DOHH2 (cell line): Measurements from ENCODE around the gene FOXP4.

Experiments used
- H3F3A ChIP-seq: fragments of 200-600 bp; sonication (generic), shearing (Covaris generic); 2 replicates; pipeline ENCODE4 v1.6.0; 2016; ENCODE audit warnings: antibody characterized with exemption, mild to moderate bottlenecking; ENCODE audit not compliant: control insufficient read depth, insufficient read depth
- H3K27ac ChIP-seq: fragments of 200-600 bp; sonication (generic); 2 replicates; pipeline ENCODE4 v1.5.1; 2014; ENCODE audit warnings: low read depth, mild to moderate bottlenecking, low read length, moderate library complexity
- H3K27me3 ChIP-seq: fragments of 200-600 bp; sonication (generic); 2 replicates; pipeline ENCODE4 v1.6.1; 2014; ENCODE audit warnings: mild to moderate bottlenecking, low read length, mixed read lengths; ENCODE audit not compliant: control insufficient read depth
- H3K36me3 ChIP-seq: fragments of 200-600 bp; sonication (generic); 2 replicates; pipeline ENCODE4 v1.6.1; 2014; ENCODE audit warnings: mild to moderate bottlenecking, low read length, moderate library complexity, mixed read lengths; ENCODE audit not compliant: control insufficient read depth
- H3K4me1 ChIP-seq: fragments of 200-600 bp; sonication (generic); 2 replicates; pipeline ENCODE4 v1.6.1; 2014; ENCODE audit warnings: mild to moderate bottlenecking, low read length, mixed read lengths; ENCODE audit not compliant: control insufficient read depth
- H3K4me2 ChIP-seq: fragments of 200-600 bp; sonication (generic); 2 replicates; pipeline ENCODE4 v1.6.0; 2014; ENCODE audit warnings: mild to moderate bottlenecking, low read length, moderate library complexity
- H3K4me3 ChIP-seq: fragments of 200-600 bp; sonication (generic); 2 replicates; pipeline ENCODE4 v1.5.1; 2014; ENCODE audit warnings: mild to moderate bottlenecking, low read length, mixed read lengths
- H3K79me2 ChIP-seq: fragments of 200-600 bp; sonication (generic); 2 replicates; pipeline ENCODE4 v1.6.1; 2014; ENCODE audit warnings: mild to moderate bottlenecking, low read length, mixed read lengths; ENCODE audit not compliant: control insufficient read depth
- H3K9me2 ChIP-seq: fragments of 200-600 bp; sonication (generic); replicated peaks from 2 replicates; pipeline ENCODE4 v1.6.1; 2014; ENCODE audit warnings: mild to moderate bottlenecking, low read length, mixed read lengths; ENCODE audit not compliant: control insufficient read depth
- H3K9me3 ChIP-seq: fragments of 200-600 bp; sonication (generic); 2 replicates; pipeline ENCODE4 v1.6.1; 2014; ENCODE audit warnings: antibody characterized with exemption, low read length, mixed read lengths; ENCODE audit not compliant: control insufficient read depth, insufficient read depth
- H4K20me1 ChIP-seq: fragments of 200-600 bp; sonication (generic); 2 replicates; pipeline ENCODE4 v1.6.0; 2014; ENCODE audit warnings: low read depth, mild to moderate bottlenecking, antibody characterized with exemption, low read length, moderate library complexity; ENCODE audit not compliant: control insufficient read depth, insufficient read depth
- EZH2phosphoT487 ChIP-seq: fragments of 200-600 bp; sonication (generic); IDR thresholded peaks from 2 replicates; pipeline ENCODE4 v1.6.1; 2017; ENCODE audit warnings: borderline replicate concordance, mild to moderate bottlenecking, antibody characterized with exemption, low read length, moderate library complexity, mixed read lengths
- TF ChIP-seq, protein P1 (sequence below): fragments of 200-600 bp; sonication (generic); IDR thresholded peaks from one replicate; pipeline ENCODE4 v1.5.1; 2014; ENCODE audit warnings: antibody characterized with exemption, mild to moderate bottlenecking, low read depth, low read length; ENCODE audit not compliant: poor library complexity, severe bottlenecking

The FOXP4 gene

DNA sequence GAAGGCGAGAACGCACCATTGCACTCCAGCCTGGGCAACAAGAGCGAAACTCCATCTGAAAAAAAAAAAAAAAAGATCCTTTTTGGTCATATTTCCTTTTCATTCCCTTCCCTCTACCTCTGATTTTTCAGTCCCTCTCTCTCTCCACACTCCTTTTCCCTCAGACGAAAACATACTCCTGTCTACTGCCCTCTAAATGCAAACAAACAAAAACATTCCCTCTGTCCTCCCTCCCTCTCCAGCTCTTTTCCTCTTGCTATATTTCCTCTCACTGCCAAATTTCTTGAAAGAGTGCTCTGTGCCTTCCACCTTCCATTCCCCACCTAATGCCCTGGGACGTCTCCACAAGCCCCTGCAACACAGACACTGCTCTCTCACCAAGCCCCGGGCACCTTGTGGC is 77.1 kb downstream of the FOXP4 start:
- Histone ChIP-seq H3K79me2 (no peaks in the 10 kb centered on the region), H4K20me1 (no peaks in the 10 kb centered on the region), H3K4me2 (no peak overlapping the region), H3K36me3 (no peaks in the 10 kb centered on the region), H3K9me3 (no peaks in the 10 kb centered on the region), H3F3A (no peaks in the 10 kb centered on the region), H3K27ac (no peak overlapping the region), H3K4me1 (peaks cover 10% of the 10 kb centered on the region), H3K4me3 (no peak overlapping the region), H3K27me3 (peaks cover 30% of the 10 kb centered on the region), H3K9me2 (no peaks in the 10 kb centered on the region)
- TF ChIP-seq, protein P1, sequence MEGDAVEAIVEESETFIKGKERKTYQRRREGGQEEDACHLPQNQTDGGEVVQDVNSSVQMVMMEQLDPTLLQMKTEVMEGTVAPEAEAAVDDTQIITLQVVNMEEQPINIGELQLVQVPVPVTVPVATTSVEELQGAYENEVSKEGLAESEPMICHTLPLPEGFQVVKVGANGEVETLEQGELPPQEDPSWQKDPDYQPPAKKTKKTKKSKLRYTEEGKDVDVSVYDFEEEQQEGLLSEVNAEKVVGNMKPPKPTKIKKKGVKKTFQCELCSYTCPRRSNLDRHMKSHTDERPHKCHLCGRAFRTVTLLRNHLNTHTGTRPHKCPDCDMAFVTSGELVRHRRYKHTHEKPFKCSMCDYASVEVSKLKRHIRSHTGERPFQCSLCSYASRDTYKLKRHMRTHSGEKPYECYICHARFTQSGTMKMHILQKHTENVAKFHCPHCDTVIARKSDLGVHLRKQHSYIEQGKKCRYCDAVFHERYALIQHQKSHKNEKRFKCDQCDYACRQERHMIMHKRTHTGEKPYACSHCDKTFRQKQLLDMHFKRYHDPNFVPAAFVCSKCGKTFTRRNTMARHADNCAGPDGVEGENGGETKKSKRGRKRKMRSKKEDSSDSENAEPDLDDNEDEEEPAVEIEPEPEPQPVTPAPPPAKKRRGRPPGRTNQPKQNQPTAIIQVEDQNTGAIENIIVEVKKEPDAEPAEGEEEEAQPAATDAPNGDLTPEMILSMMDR: no peak
- TF ChIP-seq EZH2phosphoT487: no peak

DNA sequence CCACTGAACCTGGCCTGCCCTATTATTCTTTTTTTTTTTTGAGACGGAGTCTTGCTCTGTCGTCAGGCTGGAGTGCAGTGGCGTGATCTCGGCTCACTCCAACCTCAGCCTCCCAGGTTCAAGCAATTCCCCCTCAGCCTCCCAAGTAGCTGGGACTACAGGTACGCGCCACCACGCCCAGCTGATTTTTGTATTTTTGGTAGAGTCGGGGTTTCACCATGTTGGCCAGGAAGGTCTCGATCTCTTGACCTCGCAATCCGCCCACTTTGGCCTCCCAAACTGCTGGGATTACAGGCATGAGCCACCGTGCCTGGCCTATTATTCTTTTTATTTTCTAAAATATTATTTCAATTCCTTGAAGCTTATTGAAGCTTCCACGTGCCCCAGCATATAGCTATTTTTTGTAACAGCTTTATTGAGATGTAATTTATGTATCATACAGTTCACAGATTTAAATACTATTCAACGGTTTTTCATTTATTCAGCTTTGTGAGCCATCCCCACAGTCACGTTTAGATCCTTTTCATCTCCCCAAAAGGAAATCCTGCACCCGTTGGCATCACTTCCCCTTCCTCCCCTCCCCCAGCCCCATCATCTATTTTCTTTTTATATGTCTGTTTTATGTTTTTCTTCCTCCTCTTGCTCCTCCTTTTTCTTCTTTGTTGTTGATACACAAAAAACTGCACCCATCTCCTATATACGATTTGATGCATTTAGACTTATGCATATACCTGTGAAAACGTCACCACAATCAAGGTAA is 78.6 kb downstream of the FOXP4 start:
- peaks cover 10% of the 10 kb centered on the region for H3K4me1 ChIP-seq
- H3K9me3 ChIP-seq: no peaks in the 10 kb centered on the region
- TF ChIP-seq, protein P1: no peak
- TF ChIP-seq EZH2phosphoT487: no peak
- H3K27ac ChIP-seq: no peak overlapping the region
- peaks cover 26% of the 10 kb centered on the region for H3K27me3 ChIP-seq
- no peaks in the 10 kb centered on the region for H4K20me1 ChIP-seq
- H3K36me3 ChIP-seq: no peaks in the 10 kb centered on the region
- H3F3A ChIP-seq: no peaks in the 10 kb centered on the region
- H3K4me3 ChIP-seq: no peak overlapping the region
- no peaks in the 10 kb centered on the region for H3K9me2 ChIP-seq
- H3K4me2 ChIP-seq: no peak overlapping the region
- no peaks in the 10 kb centered on the region for H3K79me2 ChIP-seq

DNA sequence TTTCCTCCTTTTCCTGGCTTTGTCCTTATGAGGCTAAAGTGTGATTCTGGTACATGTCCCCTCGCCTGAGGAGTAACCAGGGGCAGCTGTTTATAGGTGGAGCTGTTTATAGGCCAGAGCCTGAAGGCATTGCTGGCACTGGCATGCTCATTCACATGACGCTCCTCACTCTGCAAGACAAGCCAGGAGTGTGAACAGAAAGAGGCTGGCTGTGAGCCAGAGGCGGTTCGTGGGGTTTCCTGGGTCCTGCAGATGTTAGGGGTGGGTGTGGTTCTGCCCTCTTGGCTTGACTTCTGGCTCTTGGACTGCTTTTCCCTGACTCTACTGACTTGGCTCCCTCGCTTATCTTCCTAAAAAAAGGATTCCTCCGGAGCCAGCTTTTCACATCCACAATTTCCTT is 79.3 kb downstream of the FOXP4 start:
- no peak overlapping the region for H3K4me2 ChIP-seq
- H3K4me3 ChIP-seq: no peak overlapping the region
- H3F3A ChIP-seq: no peaks in the 10 kb centered on the region
- H3K27ac ChIP-seq: no peak overlapping the region
- no peaks in the 10 kb centered on the region for H3K9me2 ChIP-seq
- TF ChIP-seq, protein P1: no peak
- no peak for TF ChIP-seq EZH2phosphoT487
- H3K27me3 ChIP-seq: peaks cover 23% of the 10 kb centered on the region
- H4K20me1 ChIP-seq: no peaks in the 10 kb centered on the region
- H3K9me3 ChIP-seq: no peaks in the 10 kb centered on the region
- no peaks in the 10 kb centered on the region for H3K79me2 ChIP-seq
- H3K36me3 ChIP-seq: no peaks in the 10 kb centered on the region
- H3K4me1 ChIP-seq: peaks cover 10% of the 10 kb centered on the region
